ENCODE data around the gene CNTN5.

Gene CNTN5

GRCh38 chr11:99352642-99353041, 331.9 kb downstream of the CNTN5 start:
- Mint-ChIP-seq H3K4me1 (ENCODE audit: low read depth) (no peaks in the 10 kb centered on the region), H3K27ac (no peak overlapping the region), H3K4me3 (no peak overlapping the region), H3K9me3 (ENCODE audit: low read depth) (peaks cover 7% of the 10 kb centered on the region), H3K27me3 (no peaks in the 10 kb centered on the region), H3K36me3 (no peaks in the 10 kb centered on the region)

GRCh38 chr11:99366546-99366945, 345.8 kb downstream of the CNTN5 start:
- H3K4me3 Mint-ChIP-seq = no peak overlapping the region
- peaks cover 13% of the 10 kb centered on the region for H3K9me3 Mint-ChIP-seq (ENCODE audit: low read depth)
- H3K4me1 Mint-ChIP-seq (ENCODE audit: low read depth) = no peaks in the 10 kb centered on the region
- H3K36me3 Mint-ChIP-seq = no peaks in the 10 kb centered on the region
- H3K27me3 Mint-ChIP-seq = no peaks in the 10 kb centered on the region
- H3K27ac Mint-ChIP-seq = no peak overlapping the region

- H3K36me3 Mint-ChIP-seq = no peaks in the 10 kb centered on the region
- no peak overlapping the region for H3K27ac Mint-ChIP-seq
- no peak overlapping the region for H3K4me3 Mint-ChIP-seq
- H3K27me3 Mint-ChIP-seq = no peaks in the 10 kb centered on the region
- H3K4me1 Mint-ChIP-seq (ENCODE audit: low read depth) = no peaks in the 10 kb centered on the region
- H3K9me3 Mint-ChIP-seq (ENCODE audit: low read depth) = peaks cover 13% of the 10 kb centered on the region
Measured at GRCh38 chr11:99368583-99368982, 347.8 kb downstream of the CNTN5 start.

GRCh38 chr11:99370549-99371216, 349.9 kb downstream of the CNTN5 start:
- H3K9me3 Mint-ChIP-seq (ENCODE audit: low read depth) = peaks cover 7% of the 10 kb centered on the region
- H3K27me3 Mint-ChIP-seq = no peaks in the 10 kb centered on the region
- no peak overlapping the region for H3K4me3 Mint-ChIP-seq
- no peaks in the 10 kb centered on the region for H3K36me3 Mint-ChIP-seq
- H3K27ac Mint-ChIP-seq = no peak overlapping the region
- no peaks in the 10 kb centered on the region for H3K4me1 Mint-ChIP-seq (ENCODE audit: low read depth)

- no peak overlapping the region for H3K27ac Mint-ChIP-seq
- peaks cover 7% of the 10 kb centered on the region for H3K9me3 Mint-ChIP-seq (ENCODE audit: low read depth)
- H3K36me3 Mint-ChIP-seq = no peaks in the 10 kb centered on the region
- H3K27me3 Mint-ChIP-seq = no peaks in the 10 kb centered on the region
- H3K4me1 Mint-ChIP-seq (ENCODE audit: low read depth) = no peaks in the 10 kb centered on the region
- no peak overlapping the region for H3K4me3 Mint-ChIP-seq
Measured at GRCh38 chr11:99371257-99371656, 350.5 kb downstream of the CNTN5 start.

- no peak overlapping the region for H3K27ac Mint-ChIP-seq
- H3K4me1 Mint-ChIP-seq (ENCODE audit: low read depth) = no peaks in the 10 kb centered on the region
- no peaks in the 10 kb centered on the region for H3K36me3 Mint-ChIP-seq
- H3K27me3 Mint-ChIP-seq = no peaks in the 10 kb centered on the region
- H3K9me3 Mint-ChIP-seq (ENCODE audit: low read depth) = peaks cover 12% of the 10 kb centered on the region
- H3K4me3 Mint-ChIP-seq = no peak overlapping the region
Measured at GRCh38 chr11:99376463-99376862, 355.7 kb downstream of the CNTN5 start.

- Mint-ChIP-seq H3K27me3 (no peaks in the 10 kb centered on the region), H3K27ac (no peak overlapping the region), H3K9me3 (ENCODE audit: low read depth) (peaks cover 14% of the 10 kb centered on the region), H3K4me1 (ENCODE audit: low read depth) (no peaks in the 10 kb centered on the region), H3K36me3 (no peaks in the 10 kb centered on the region), H3K4me3 (no peak overlapping the region)
Measured at GRCh38 chr11:99383648-99384245, 363.0 kb downstream of the CNTN5 start.

GRCh38 chr11:99391245-99391644, 370.5 kb downstream of the CNTN5 start:
- Mint-ChIP-seq H3K27me3 (no peaks in the 10 kb centered on the region), H3K4me1 (ENCODE audit: low read depth) (no peaks in the 10 kb centered on the region), H3K27ac (no peak overlapping the region), H3K4me3 (no peak overlapping the region), H3K9me3 (ENCODE audit: low read depth) (peaks cover 14% of the 10 kb centered on the region), H3K36me3 (no peaks in the 10 kb centered on the region)

- Mint-ChIP-seq H3K27ac (no peak overlapping the region), H3K27me3 (no peaks in the 10 kb centered on the region), H3K36me3 (no peaks in the 10 kb centered on the region), H3K4me1 (ENCODE audit: low read depth) (no peaks in the 10 kb centered on the region), H3K9me3 (ENCODE audit: low read depth) (peaks cover 12% of the 10 kb centered on the region), H3K4me3 (no peak overlapping the region)
Measured at GRCh38 chr11:99406345-99406744, 385.6 kb downstream of the CNTN5 start.

- H3K36me3 Mint-ChIP-seq = no peaks in the 10 kb centered on the region
- peaks cover 8% of the 10 kb centered on the region for H3K9me3 Mint-ChIP-seq (ENCODE audit: low read depth)
- no peak overlapping the region for H3K27ac Mint-ChIP-seq
- H3K27me3 Mint-ChIP-seq = no peaks in the 10 kb centered on the region
- H3K4me1 Mint-ChIP-seq (ENCODE audit: low read depth) = no peaks in the 10 kb centered on the region
- no peak overlapping the region for H3K4me3 Mint-ChIP-seq
Measured at GRCh38 chr11:99410636-99411035, 389.9 kb downstream of the CNTN5 start.

- H3K9me3 Mint-ChIP-seq (ENCODE audit: low read depth) = peaks cover 17% of the 10 kb centered on the region
- no peak overlapping the region for H3K27ac Mint-ChIP-seq
- H3K27me3 Mint-ChIP-seq = no peaks in the 10 kb centered on the region
- no peak overlapping the region for H3K4me3 Mint-ChIP-seq
- no peaks in the 10 kb centered on the region for H3K36me3 Mint-ChIP-seq
- H3K4me1 Mint-ChIP-seq (ENCODE audit: low read depth) = no peaks in the 10 kb centered on the region
Measured at GRCh38 chr11:99418927-99419720, 398.4 kb downstream of the CNTN5 start.

- Mint-ChIP-seq H3K27ac (no peak overlapping the region), H3K4me3 (no peak overlapping the region), H3K9me3 (ENCODE audit: low read depth) (peaks cover 18% of the 10 kb centered on the region), H3K27me3 (no peaks in the 10 kb centered on the region), H3K36me3 (no peaks in the 10 kb centered on the region), H3K4me1 (ENCODE audit: low read depth) (no peaks in the 10 kb centered on the region)
Measured at GRCh38 chr11:99419991-99420390, 399.2 kb downstream of the CNTN5 start.

GRCh38 chr11:99422581-99423427, 402.1 kb downstream of the CNTN5 start:
- Mint-ChIP-seq H3K36me3 (no peaks in the 10 kb centered on the region), H3K27ac (no peak overlapping the region), H3K4me3 (no peak overlapping the region), H3K4me1 (ENCODE audit: low read depth) (no peaks in the 10 kb centered on the region), H3K9me3 (ENCODE audit: low read depth) (peaks cover 8% of the 10 kb centered on the region), H3K27me3 (no peaks in the 10 kb centered on the region)

GRCh38 chr11:99423428-99423983, 402.8 kb downstream of the CNTN5 start:
- no peaks in the 10 kb centered on the region for H3K4me1 Mint-ChIP-seq (ENCODE audit: low read depth)
- H3K9me3 Mint-ChIP-seq (ENCODE audit: low read depth) = peaks cover 8% of the 10 kb centered on the region
- no peaks in the 10 kb centered on the region for H3K27me3 Mint-ChIP-seq
- no peaks in the 10 kb centered on the region for H3K36me3 Mint-ChIP-seq
- H3K4me3 Mint-ChIP-seq = no peak overlapping the region
- no peak overlapping the region for H3K27ac Mint-ChIP-seq
